NCI-H2171 treated with DMSO at 0.1 percent for 48 hours (cell line): ENCODE results near the gene CDH10.

Source experiments
- DNase-seq: peaks from one replicate; lab custom pipeline; 2025; lab: John Stamatoyannopoulos, UW

Gene CDH10

DNA sequence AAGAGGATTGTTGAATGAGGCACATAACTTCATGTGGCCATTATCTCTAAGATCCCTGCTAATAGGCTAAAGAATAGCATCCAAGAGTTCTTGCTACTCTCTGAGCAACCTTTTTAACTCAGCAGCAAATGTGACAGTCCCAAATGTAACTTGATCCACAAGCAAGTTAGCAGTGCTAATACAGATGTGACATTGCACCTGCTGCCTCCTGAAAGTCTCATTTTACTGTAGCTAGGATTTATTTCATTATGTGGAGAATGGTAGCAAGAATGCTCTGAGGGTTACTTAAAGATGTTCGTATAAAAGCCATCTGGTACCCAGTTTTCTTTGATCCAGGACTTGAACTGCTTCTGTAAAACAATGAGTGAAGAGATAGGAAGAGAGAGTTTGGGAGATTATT, 45.8 kb downstream of the CDH10 start:
- DNase-seq, result peak; percentile 35

DNA sequence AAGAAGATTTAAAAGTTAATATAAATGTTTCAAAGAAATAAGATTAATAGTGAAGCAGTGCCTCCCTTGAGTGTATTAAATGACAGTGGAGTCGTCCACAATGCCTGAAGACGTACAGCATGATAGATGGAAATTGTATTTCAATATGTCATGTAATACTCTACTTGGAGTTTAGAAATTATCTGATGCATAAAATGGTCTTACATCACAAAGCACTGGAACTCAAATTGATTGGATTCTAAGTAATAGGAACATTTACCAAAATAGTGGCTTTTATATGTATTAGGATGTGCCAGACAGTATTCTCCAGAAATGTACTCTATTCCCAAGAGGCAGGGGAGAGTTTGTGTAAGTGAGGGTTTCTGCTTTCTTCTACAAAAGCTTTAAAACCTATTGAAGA, 49.4 kb downstream of the CDH10 start:
- no peak for DNase-seq

- DNase-seq, result no peak
These were observed 53.4 kb downstream of the CDH10 start for GRCh38 chr5:24591426-24591825.

DNA sequence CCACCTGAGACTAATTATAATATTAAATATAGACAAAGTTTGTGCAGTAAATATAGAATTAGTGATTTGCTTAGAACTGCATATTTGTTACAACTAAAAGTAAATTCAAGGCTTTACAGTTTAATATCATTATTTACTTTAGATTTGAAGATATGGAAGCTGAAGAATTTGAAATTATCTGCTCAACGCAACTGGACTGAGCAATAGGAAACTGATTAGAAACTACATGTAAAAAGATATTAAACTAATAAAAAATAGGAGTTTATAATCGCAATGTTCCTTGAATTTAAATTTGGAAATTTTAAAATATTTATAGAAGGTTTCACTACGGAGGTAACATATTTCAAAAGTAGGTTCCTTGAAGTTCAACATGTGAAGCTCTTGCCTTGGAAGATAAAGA, 55.2 kb downstream of the CDH10 start:
- DNase-seq, result no peak

GRCh38 chr5:24585751-24586150, 59.0 kb downstream of the CDH10 start:
- DNase-seq, result no peak

DNA sequence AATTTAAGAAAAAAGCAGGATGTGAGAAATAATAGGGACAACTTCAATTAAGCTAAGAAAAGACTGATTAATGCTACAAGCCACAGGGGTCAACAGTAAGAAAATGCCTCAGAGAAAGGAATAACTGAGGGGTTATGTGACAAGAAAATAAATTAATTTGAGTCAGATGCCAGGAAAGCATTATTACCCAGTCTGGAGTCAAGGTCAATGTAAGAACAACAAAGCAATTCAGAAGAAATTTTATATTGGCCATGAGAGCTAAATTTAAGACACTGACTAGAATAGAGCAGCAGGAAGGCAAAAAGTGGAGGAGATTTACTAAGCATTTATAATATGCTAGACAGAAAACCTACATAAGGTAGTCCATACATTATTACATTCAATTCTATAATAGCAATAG, 73.5 kb downstream of the CDH10 start:
- no peak for DNase-seq

- DNase-seq, result no peak
These were observed 77.8 kb downstream of the CDH10 start for GRCh38 chr5:24566933-24567332.

DNA sequence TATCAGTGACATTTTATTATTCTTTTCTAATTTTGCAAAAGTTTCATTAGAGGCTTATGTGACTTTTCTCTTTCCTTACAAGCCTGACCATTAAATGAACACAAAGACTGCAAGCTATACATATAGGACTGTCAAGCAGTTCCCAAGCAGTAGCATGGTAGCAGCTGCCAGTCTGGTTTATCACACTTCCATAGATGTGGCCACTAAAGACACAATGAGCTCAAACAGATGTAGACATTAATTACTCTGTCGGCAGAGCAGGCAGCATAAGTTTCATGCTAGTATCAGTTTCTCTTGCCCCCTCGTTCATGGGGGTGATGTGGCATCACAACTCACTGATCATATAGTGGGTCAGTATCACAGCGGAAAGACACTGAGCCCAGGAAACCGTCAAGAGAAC, 89.5 kb downstream of the CDH10 start:
- DNase-seq, result no peak

GRCh38 chr5:24547132-24547531, 97.6 kb downstream of the CDH10 start:
- peak; percentile 13 for DNase-seq

DNA sequence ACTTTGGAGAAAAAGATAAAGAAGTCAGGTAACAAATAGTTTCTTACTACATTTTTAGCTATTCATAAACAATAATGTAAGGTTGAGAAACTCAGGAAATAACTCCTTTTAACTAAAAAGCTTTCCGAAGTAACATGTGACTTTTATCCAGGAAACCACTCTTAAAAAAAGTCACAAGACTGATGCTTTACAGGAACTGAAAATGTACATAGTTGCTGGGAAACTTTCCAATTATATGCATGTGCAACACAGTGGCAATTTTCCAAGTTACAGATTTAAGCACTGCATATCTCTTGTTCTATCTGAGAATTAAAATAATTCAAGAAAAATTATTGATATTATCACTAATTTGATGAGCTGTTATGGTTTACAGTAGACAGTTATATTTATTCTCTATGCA, 105.2 kb downstream of the CDH10 start:
- no peak for DNase-seq

DNA sequence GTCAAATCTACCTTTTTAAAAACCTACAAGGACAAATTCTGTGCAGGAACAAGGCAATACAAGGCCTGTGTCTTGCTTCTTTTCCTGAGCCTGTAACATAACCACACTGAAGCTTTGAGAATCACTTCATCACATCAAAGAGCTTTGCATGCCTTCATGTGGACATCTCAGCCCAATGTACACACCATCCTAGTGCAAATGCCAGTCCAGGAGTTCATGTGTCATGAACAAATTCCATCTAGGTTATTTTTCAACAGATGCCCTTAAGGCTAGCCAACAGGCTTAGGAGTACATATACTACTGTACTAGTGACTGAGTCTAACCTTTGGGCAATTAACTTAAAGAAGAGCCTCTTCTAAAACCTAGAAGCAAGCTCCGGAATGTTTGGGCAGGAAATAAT, 106.4 kb downstream of the CDH10 start:
- DNase-seq, result no peak

DNA sequence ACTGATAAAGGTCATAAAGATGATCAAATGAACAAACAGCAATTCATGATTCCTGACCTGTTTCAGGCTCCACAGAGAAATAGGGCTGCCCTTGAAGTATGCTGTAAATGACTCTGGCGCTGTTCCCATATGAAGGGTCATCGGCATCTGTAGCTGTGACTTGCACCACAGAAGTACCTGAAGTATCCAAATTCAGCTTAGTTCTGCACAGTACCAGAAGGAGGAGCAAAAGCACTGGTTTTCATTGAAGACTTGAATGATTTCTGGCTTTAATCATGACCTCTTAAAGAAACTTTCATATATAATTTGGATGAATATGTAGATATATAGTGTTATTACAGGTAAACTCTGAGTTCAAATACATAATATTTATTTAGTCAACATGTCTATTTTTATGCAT, 109.1 kb downstream of the CDH10 start:
- DNase-seq, result no peak

DNA sequence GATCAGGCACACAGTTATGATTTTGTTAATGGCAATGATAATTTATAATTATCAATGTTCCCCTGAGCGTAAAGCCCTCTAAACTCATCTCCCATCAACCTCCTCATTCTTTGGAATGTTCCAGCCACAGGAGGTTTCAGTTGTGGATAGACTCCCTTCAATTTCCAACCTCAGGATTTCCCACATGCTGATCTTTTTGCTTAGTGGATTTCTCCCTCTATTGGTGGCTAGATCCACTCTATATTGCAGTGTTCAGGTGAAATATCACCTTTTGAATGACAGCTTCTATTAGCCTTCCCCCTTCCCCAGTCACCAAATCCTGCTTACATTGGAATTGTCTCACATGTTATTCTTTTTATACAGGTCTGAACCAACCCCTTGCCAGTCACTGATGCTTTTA, 113.9 kb downstream of the CDH10 start:
- DNase-seq, result no peak

DNA sequence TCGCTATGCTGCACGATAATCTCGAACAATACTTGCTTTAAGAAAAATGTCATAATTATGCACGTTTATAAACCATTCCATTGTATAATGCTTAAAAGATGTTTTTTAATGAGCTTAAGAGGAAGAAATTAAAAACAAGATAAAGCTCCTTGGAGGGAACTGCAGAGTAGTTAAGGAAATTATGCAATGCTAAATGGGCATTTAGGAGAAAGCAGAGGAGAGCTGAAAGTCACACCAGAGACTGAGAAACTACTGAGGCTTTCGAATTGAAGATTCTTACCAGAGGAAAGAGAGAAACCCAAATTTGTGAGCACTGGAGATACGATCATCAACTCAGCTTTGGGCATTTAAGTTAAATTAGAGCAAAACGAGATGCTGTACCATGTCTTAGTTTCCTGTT, 119.4 kb downstream of the CDH10 start:
- DNase-seq, result no peak

- no peak for DNase-seq
These were observed 132.4 kb downstream of the CDH10 start for GRCh38 chr5:24512423-24512822.

- no peak for DNase-seq
These were observed 134.2 kb downstream of the CDH10 start for GRCh38 chr5:24510523-24510988.

DNA sequence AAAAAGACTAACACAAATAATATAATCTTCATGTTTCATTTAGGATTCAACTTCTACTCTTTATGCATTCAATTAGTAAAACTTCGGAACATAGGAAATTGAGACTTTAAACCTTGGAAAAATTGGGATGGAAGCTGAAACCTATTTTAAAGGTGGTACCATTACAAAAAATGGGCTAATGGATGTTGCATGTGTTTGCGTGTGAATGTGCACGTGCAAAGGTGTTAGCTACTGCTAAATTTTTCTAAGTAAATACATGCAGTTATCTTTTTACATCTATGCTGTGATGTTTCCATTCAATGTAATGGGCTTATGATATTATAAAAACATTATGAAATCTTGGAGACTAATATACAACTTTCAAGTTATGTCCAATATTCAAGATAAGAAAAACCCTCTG, 134.8 kb downstream of the CDH10 start:
- no peak for DNase-seq

GRCh38 chr5:24505258-24505657, 139.5 kb downstream of the CDH10 start:
- no peak for DNase-seq

GRCh38 chr5:24497591-24498157, 147.1 kb downstream of the CDH10 start:
- no peak for DNase-seq

DNA sequence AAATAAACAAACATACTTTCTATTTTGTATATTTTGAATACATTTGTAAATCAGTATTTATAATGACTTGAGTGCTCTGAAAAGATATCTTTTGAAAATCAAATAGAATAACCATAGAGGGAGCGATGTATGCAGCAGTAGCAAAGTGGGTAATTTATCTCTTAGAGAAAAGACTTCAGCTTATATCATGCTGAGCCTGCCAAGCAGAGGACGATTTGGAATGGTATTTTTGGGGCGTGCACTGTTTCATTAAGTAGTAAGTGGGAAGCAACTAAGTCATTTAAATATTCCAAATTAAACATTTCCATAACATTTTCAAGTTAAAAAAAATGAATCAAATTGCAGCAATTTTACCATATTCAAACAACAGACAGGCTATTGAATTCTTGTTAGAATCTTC, 147.6 kb downstream of the CDH10 start:
- no peak for DNase-seq

DNA sequence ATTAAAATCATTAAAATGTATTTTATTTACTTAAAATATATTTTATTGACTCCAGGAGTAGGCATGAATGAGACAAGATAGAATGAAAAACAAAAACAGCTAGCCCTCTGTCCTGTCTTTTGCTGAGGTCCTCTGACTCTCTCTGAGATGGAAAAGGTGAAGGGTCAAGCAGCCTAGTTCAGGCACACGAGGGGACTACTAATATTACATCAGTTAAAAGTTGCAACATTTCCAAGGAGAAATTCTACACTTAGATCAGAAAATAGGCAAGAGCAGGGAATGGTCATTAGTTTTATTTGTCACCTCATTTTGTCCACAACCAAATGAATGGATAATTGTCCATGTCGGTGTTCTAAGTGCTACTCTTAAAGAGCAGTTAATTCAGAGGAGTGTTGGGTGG, 148.5 kb downstream of the CDH10 start:
- DNase-seq, result no peak

GRCh38 chr5:24492229-24492628, 152.5 kb downstream of the CDH10 start:
- no peak for DNase-seq

DNA sequence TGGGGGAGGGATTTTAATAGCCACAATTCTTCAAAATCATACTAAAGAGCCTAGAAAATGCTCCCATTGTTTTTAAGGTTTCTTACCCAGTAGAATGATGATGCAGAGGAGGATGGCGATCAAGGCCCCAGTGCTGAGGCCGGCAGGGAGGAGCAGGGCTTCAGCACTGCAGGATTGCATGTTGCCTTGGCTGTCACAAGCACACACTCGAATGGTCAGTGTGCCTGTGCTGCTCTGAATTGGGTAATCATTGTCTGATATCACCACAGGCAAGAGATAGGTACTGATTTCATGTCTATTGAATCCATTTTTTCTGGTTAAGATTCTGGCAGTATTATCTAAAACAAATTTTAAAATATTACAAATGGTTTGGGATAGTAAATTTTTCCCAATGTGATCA, 153.3 kb downstream of the CDH10 start:
- no peak for DNase-seq

DNA sequence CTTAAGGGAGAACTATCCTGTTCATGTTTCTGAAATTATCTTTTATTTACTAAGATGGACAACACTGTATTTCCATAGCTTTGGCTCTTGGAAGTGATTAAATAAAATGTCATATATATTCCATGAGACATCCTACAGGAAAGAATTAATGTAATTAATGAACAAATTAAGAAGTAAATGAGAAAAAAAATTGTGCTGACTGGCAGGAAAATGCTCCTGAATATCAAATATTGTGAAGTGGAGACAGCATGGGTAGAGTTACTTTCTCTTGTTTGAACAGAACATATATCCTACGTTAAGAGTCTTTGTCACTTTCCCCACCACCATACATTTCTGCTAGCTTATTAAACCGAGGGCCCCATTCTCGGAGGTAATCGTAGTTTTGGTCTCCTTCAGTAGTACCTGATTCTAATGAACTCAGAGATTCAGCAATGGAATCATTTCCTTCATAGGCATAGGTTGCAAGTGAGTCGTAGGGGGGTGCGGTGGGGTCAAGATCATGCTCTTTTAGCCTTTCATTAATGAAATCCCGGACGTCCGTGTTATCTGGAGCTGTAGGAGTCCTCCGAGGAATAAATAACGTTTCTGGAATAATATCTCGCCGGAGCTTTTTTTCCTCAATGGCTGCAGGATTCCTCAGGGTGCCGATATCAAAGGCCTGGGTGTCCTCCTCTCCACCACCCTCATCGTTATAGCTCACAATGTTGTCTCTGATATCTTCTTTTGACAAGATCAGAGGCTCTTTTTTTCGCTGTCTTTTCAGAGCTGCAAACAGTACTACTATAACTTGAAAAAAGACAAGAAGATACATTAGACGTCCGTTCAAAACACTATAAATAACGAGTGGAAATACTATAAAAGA, 157.2 kb downstream of the CDH10 start:
- no peak for DNase-seq
